Endometrial microvascular endothelial cells (primary cell): ENCODE results near the gene TNFRSF8. TPM values are rescaled to one million over a fixed set of nuclear protein-coding genes. Genes with fewer than 3 reads are reported as not detected.

Experiments
- in situ Hi-C: cut with HindIII; loops from 2 replicates; pipeline ENCODE4 v1.10.0; 2017; ENCODE audit warnings: low sequenced_read_pairs, low pct_unique_long_range_greater_than_20kb; ENCODE audit errors: inconsistent ontology term
- total RNA-seq: library from RNA; depleted of rRNA; stranded (reverse); fragments of >200 nt; gene quantifications from one replicate; pipeline ENCODE4 v1.2.3, GENCODE V29; 2015; ENCODE audit errors: inconsistent ontology term

TNFRSF8 gene
- total RNA-seq, 1 donor from 2014 or later: not detected

DNA sequence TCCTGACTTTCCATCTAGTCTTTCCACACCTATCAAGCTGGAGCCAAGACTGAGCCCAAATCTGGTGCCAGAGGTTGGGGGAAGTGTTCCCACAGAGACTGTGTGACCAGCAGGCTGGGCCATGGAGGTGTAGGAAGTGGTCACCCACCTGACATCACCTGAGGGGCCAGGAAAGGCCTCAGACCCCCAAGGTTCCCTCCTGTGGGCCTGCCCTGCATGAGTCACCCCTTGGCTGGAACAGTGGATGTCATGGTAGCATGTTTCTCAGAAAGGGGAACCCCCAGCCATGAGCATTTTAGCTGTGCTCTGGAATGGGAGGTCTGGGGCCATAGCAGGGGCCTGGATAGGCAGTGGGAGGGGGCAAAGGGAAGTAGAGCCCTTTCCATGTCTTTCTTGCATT is 5.7 kb upstream of the TNFRSF8 start:
- in situ Hi-C loops: no loop called here

DNA sequence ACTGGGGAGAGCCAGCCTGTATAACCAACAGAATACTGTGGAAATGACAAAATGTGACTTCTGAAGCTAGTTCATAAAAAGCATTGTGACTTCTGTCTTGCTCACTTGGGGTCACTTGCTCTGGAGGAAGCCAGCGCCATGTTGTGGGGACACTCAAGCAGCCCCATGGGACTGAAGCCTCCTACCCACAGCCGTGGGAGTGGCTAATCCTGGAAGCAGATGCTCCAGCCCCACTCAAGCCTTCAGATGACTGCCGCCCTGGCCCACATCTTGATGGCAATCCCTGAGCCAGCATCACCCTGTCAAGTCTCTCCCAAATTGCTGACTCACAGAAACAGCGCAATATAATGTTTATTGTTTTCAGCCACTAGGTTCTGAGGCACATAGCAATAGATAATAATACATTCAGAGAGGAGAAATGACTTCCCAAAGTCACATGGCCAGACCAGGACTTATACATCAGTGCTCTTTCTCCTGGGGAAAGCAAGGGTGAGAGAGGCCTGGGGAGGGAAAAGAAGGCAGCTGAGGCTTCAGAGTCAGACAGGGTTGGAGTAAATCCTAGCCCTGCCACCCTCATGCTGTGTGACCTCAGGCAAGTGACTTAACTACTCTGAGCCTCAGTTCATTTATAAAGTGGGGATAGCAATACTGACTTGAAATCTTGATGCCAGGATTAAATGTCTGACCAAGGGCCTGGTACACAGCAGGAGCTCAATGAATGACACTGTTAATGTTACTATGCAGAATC is 5.0 kb upstream of the TNFRSF8 start:
- in situ Hi-C loops: no loop called here

DNA sequence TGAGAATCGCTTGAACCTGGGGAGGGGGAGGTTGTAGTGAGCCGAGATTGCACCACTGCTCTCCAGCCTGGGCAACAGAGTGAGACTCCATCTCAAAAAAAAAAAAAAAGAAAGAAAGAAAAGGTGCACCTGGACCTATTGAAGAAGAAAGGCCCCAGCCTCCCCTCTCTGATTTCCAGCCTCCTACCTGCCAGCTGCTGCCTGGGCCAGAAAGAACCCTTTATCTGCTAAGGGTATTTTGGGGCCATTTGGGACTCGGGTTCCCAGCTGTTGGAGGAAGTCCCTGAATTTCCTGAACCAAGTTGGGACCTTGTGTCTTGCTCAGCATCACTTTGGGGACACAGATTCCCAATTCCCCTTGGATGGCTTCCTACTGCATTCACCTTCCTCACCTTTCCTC is 3.9 kb upstream of the TNFRSF8 start:
- in situ Hi-C loops: no loop called here

DNA sequence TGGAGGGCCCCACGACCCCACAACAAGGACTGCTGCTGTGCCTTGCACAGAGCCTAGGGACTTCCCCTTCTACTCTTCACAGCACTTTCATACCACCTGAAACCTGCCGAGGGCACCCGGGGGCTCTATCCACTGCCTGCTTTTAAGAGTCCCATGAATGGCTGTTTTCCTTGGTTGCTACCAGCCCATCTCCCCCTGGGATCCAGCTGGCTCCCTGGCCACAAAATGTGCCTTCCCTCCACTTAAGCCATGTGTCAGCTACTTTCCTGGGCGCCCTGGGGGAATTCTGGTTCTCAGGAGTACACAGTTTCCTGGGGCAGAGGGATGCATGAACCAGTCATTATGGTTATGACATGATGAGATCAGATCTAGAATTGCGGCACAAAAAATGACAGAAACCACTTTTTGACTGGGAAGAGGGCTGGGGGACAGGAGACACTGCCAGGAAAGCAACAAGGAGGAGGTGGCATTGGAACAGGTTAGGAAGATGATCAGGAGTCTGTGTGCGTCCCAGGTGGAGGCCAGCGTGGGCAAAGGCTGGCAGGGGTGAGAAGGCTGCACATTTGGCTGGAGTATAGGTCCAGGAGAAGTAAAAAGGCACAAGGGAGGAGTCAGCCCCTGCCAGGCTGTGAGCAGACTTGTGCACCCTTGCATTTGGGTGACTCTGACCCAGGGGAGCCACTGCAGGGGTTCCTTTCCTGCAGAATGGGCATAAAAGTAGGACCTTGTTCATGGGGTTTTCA is 3.2 kb upstream of the TNFRSF8 start:
- in situ Hi-C loops: no loop called here

DNA sequence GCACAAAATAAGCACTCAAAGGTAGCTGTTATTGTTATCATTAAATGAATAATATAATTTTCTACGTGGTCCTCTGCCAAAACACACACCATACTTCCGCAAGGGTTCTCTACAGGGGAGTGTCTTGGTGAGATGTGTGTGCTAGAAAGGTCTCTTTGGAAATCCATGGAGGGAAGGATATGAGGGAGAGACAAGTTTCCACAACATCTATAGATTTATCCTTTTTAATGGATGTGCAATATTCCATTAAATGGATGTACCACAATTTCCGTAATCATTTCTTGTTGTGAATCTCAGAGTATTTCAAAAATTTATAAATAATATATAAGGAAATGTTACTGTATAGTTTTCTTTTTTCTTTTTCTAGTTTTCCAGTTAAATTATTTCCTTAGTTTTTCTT is 2.6 kb upstream of the TNFRSF8 start:
- in situ Hi-C loops: no loop called here

DNA sequence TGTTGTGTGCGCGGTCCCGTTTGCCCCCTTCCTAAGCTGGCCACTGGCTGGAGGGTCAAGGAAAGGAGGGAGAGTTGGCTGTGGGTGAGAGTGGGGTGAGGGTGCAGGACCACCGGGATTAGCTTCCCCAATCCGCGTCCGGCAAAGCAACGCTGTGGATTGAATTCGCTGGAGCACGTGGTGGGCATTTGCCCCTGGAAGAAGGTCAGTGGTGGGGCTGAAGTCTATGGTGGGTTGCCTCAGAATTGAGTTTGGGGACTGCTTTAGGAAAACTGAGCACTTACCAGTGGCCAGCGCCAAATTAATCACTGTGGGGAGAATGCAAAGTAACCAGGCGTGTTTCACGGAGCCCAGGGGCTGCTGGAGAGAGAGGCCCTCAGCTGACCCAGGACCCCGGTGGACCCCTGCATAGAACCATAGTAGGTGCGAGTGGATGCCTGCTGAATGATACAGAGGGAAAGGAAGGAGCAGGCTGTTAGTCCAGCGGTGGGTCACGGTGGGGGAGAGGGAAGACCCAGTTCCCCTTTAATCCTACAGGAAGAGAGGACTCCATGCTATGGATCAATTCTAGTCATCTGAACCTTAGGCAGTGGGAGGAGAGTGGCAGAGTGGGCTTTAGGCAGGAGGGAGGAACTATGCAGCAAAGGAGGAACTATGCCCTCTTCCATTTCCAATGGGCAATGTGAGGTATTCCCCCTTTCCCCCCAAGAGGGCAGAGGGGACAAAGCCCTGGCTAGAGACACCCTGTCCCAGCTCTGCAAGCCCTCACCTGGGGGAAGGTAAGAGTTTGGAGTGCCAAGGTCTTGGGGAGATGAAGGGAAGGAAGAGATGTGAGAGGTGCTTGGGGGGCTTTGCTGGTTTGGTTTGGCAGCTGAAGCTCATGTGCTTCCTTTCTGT is 1.2 kb downstream of the TNFRSF8 start:
- in situ Hi-C loops: no loop called here

DNA sequence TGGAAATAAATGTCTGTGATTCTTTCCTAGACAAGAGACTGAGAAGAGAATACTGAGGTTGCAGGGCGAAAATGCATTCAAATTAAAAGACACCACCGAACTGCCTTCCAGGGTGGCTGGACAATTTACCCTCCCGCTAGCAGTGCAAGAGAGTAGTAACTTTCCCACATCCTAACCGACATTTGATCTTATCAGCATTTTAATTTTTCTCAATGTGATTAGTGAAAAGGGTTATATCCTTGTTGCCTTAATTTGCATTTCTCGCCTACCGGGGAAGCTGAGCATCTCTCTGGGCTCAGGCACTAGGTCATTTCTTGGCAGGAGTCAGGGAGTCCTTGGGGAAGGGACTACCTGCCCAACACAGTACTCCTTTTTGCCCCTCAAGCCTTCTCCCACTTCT is 2.8 kb downstream of the TNFRSF8 start:
- in situ Hi-C loops: no loop called here

DNA sequence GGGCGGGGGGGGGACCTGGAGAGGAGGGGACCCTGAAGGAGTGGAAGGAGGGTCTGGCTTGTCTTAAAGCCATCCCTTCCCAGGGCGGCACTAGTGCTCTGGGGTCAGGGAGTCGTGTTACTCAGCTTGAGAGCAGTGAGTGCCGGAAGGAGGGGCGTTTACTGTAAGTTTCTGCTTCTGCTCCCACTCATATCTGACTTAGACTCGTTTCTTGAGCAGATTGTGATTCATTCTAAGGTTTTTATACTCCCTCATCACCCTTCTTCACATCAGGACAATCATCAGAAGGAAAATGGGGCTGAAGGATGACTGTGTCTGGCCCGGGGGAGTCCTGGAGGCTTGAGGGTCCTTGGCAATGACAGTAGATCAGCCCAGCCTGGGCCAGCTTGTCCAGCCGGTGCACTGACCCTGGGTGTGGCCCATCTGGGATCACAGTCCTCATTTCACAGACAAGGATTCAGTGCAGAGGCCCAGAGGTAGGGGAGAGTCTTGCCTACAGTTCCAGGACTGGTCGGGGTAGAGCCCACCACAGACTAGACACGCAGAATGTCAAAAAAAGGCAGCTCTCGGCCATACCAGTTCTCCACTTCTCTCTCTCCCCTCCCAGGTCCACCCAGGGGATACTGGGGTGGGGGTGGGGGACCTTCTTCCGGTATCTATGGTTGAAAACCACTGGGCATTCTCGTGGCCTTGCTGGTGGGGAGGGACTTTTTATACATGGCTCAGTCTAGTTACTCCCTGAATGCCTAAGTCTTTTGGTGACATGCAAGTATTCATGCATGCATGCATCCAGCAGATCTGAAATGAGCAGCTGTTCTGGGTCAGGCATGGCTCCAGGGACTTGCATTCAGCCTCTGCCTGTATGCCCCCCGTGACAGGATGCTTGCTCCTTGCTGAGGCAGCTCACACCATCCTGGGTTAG is 5.1 kb downstream of the TNFRSF8 start:
- in situ Hi-C loops: no loop called here

DNA sequence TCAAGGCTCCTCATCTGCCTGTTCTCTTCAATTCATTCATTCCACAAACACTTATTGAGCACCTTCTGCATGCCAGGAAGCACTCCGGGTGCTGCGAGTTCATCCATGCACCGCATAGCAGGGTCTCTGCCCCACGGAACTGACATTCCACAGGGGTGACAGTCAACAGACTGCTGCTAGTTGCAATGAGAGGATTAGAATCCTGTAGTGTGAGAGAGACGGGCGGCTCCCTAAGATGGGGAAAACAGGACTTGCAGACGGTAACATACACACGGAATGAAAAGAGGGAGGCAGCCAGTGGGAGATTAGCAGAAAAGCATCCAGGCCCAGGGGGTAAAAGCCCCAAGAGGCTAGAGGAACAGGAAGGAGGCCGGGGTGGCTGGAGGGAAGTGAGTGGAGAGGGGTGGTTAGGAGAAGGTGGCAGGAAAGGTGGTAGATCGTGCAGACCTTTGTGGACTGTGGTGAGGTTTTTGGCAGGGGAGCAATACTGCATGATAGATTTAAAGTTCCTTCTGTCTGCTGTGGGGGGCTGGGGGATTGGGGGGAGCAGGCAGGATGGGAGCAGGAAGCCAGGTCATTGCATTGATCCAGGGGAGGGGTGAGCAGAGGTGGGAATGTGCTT is 6.6 kb downstream of the TNFRSF8 start:
- in situ Hi-C loops: no loop called here

DNA sequence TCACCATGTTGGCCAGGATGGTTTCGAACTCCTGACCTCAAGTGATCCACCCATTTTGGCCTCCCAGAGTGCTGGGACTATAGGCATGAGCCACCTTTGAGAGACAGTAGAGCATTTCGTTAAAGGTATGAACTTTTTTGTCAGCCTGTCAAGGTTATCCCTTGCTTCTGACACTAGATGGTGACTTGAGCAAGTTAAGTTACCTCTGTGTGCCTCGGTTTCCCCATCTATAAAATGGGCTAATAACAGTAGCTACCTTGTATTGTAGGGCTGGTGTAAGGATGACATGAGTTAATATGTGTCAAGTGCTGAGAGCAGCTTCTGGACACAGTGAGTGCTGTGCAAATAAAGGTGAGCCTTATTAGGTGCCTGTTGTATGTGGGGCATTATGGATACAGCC is 8.8 kb downstream of the TNFRSF8 start:
- in situ Hi-C loops: no loop called here

DNA sequence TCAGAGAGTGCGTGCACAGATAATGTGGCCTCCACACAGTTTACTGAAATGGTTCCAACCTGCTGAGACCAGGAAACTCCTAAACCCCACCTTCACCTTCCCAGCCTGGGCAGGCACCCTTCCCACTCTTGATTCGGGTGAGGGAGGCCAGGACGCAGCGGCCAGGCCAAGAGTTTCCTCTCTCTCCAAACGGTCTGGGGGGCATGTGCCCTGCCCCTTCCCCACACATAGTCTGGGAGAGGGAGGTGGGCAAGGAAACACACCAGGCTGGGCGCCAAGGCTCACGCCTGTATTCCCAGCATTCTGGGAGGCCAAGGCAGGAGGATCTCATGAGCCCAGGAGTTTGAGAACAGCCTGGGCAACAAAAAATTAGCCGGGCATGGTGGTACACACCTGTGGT is 9.6 kb downstream of the TNFRSF8 start:
- in situ Hi-C loops: no loop called here

DNA sequence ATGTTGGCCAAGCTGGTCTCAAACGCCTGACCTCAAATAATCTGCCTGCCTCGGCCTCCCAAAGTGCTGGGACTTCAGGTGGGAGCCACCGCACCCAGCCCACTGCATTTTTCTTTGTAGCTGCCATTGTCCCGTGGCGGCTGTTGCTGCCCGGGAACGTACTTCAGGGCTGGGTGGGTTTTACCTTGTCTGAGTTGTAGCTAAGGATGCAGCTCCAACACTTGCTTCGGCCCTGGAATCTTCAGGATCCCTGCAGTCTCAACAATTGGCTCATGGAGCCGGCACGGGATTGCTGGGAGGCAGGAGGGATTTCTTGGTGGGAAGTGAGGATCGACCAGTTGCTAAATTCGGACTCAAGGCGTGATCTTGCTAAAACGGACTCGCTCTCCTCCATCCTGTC is 10.7 kb downstream of the TNFRSF8 start:
- in situ Hi-C loops: no loop called here

DNA sequence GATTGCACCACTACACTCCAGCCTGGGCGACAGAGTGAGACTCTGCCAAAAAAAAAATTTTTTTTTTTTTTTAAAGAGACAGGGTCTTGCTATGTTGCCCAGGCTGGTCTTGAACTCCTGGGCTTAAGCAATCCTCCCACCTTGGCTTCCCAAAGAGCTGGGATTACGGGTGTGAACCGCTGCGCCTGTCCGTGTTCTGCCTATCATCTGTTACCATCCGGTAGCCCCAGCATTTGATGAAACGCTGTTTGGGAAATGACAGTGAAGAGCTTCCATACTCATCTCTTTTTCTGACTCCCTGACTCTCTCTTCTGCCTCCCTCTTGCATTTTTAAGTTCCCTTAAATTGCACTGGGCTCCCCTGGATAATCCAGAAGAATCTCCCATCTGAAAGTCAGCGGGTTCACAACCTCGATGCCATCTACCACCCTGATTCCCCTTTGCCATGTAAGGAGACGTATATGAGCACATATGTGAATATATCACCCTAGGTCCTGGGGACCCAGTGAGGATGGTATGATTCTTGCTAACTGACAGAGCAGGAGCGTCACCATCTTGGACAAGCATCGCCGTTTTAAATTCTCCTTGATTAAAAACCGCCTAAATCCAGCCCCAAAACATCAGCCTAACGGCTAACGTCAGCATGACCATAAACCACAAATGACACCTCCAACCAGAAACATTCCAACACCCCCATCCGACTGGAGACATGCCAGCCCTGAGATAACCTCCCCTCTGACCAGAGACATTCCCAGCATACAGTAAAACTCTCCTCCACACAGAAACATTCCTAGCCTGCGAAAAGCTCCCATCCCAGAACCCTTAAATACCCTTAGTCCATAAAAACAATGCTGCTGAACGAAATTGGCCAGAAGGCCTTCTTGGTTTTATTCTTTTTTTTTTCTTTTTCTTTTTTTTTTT is 12.4 kb downstream of the TNFRSF8 start:
- in situ Hi-C loops: no loop called here

DNA sequence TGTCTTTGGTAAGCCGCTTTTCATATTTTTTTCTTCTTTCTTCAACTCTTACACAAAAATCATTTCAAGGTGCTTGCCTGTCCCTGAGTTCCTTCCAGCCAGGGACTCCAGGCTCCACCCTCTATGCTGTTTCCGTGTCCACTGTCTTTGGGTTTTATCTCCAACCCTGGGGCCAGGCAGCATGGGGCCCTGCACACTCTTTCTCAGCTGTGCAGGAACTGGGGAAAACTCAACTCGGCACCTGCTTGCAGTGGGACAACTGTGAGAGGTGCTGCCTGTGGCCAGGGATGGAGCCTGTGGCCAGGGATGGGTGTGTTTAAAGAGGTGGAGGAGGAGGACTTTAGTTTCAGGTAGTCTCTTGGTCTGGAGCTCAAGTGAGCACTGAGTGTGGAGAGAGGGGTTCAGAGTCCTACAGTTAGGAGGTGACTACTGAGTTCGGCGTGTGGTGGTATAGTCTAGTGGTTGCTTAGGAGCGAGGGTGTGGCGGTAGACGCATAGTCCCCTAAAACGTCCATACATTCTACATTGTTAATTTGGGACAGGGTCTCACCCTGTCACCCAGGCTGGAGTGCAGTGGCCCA is 13.4 kb downstream of the TNFRSF8 start:
- in situ Hi-C loops: no loop called here

DNA sequence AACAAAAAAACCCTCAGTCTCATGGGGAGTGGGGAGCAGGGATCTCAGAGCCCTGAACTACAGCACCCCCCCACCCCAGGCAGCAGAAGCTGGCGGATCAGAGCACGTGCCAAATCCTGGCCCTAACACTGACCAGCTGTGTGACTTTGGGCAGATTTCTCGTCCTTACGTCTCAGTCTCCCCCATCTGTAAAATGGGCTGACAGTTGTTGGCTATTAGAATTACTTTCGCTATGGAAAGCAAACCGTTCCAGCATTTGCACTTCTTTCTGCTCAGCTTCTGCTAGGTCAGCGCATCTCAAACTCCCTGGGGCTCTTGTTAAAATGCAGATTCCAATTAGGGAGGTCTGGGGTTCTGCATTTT is 15.5 kb downstream of the TNFRSF8 start:
- in situ Hi-C loops: no loop called here

DNA sequence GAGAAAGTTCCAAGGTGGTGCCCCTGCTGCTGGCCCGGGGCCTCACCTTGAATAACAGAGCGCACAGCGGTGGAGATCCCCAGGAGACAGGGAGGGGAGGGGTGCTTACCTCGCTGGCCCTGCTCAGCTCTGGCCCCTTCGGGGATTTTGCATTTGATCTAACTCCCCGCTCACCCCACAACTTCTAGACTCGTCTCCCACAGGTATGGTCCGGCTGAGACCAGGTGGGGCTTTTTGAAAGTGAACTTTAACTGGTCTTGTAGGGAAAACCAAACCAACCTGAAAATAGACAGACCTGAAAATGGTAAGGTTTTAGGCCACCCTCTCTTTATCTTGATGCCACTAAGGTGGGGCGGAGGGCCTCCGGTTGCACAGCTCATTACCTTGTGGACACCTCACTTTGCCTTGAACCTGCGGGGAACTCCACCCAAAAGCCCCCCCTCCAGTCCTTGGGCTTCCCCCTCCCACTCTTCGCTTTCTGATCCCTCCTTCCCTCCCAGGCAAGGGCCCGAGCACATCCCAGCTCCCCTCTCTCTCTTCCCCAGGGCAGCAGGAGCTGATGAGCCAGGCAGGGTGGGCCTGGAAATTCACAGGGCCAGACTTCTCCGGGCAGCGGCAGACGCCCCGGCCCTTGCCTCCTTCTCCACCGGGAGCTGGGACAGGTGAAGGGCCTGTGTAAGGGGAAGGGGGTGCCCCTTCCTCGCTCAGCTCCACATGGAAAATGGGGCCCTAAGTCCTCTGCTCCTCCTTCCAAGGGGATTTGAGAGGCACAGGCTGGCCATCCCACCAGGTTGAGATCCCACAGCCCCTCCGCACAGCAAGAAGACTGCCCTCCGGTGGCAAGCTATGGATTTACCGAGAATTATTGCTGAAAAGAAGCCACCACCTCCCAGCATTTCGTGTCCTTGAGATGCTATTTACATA is 16.1 kb downstream of the TNFRSF8 start:
- in situ Hi-C loops: no loop called here
